Peyer's patch (tissue), 4 donors: ENCODE data around the gene ANKRD28.

Source experiments
- POLR2A ChIP-seq, 2 donors: fragments of 450-650 bp; IDR thresholded peaks; one replicate each; pipeline ENCODE4 v1.5.1; 2017; ENCODE audit warnings: antibody characterized with exemption in 2 of 2, mild to moderate bottlenecking in 2 of 2, moderate library complexity in 2 of 2
- TF ChIP-seq, protein P1 (sequence below), 6 experiments: fragments of 450-650 bp in 4 of 6; fragments of 200-600 bp in 2 of 6; sonication (generic) in 1 of 6; IDR thresholded peaks; one replicate each; pipeline ENCODE4 v1.5.1; 2017 to 2019; ENCODE audit warnings: antibody characterized with exemption in 6 of 6, mild to moderate bottlenecking in 3 of 6, moderate library complexity in 1 of 6

DNA sequence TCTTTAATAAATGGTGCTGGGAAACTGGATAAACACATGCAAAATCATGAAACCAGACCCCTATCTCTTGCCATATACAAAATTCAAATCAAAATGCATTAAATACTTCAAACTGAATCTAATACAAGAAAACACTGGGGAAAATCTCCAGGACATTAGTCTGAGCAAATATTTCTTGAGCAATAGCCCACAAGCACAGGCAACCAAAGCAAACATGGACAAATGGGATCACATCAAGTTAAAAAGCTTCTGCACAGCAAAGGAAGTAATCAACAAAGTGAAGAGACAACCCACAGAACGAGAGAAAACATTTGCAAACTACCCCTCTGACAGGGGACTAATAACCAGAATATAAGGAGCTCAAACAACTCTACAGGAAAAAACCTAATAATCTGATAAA lies 6.3 kb downstream of the ANKRD28 start:
- TF ChIP-seq, protein P1, sequence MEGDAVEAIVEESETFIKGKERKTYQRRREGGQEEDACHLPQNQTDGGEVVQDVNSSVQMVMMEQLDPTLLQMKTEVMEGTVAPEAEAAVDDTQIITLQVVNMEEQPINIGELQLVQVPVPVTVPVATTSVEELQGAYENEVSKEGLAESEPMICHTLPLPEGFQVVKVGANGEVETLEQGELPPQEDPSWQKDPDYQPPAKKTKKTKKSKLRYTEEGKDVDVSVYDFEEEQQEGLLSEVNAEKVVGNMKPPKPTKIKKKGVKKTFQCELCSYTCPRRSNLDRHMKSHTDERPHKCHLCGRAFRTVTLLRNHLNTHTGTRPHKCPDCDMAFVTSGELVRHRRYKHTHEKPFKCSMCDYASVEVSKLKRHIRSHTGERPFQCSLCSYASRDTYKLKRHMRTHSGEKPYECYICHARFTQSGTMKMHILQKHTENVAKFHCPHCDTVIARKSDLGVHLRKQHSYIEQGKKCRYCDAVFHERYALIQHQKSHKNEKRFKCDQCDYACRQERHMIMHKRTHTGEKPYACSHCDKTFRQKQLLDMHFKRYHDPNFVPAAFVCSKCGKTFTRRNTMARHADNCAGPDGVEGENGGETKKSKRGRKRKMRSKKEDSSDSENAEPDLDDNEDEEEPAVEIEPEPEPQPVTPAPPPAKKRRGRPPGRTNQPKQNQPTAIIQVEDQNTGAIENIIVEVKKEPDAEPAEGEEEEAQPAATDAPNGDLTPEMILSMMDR (IDR thresholded peaks at IDR 0.05): no peak
- TF ChIP-seq POLR2A (IDR thresholded peaks at IDR 0.05): no peak
